CD8-positive, alpha-beta memory T cell (primary cell): ENCODE results near the gene BCL2L13. TPM values are rescaled to one million over a fixed set of nuclear protein-coding genes. Genes with fewer than 3 reads are reported as not detected.
"Not testable (repeated sequence)": the region's sequence is repeated elsewhere in the genome, so short reads cannot be mapped to it uniquely, and the experiment has no call there.

ENCODE experiments used
- CTCF ChIA-PET: fragments of 350-600 bp; sonication (Branson Sonifier 250); formaldehyde crosslinking; loops from one replicate; lab custom pipeline; 2021; ENCODE audit warnings: antibody characterized with exemption; lab: Charles Lee
- POLR2A ChIA-PET: fragments of 350-600 bp; sonication (Branson Sonifier 250); formaldehyde crosslinking; loops from one replicate; lab custom pipeline; 2021; ENCODE audit warnings: antibody characterized with exemption; lab: Charles Lee
- DNase-seq, 5 donors: peaks; one replicate each; pipeline versions ENCODE4 v3.0.0 to v3.0.0-alpha.2; 2020 to 2022; ENCODE audit warnings: mixed read lengths in 1 of 5
- H3K27ac ChIP-seq: one replicate; pipeline ENCODE4 v1.7.0; 2013; ENCODE audit warnings: low read depth, mild to moderate bottlenecking, low read length, moderate library complexity
- H3K27me3 ChIP-seq: 2 replicates; pipeline ENCODE4 v1.7.0; 2013; ENCODE audit warnings: low read length, mild to moderate bottlenecking; ENCODE audit not compliant: insufficient read depth, poor library complexity, severe bottlenecking
- H3K36me3 ChIP-seq: 2 replicates; pipeline ENCODE4 v1.7.0; 2013; ENCODE audit warnings: mild to moderate bottlenecking, low read length, moderate library complexity; ENCODE audit not compliant: insufficient read depth
- H3K4me1 ChIP-seq: 2 replicates; pipeline ENCODE4 v1.7.0; 2013; ENCODE audit warnings: mild to moderate bottlenecking, low read length, moderate library complexity; ENCODE audit not compliant: insufficient read depth
- H3K4me3 ChIP-seq: 2 replicates; pipeline ENCODE4 v1.7.0; 2013; ENCODE audit warnings: mild to moderate bottlenecking, low read length
- H3K9me3 ChIP-seq: 2 replicates; pipeline ENCODE4 v1.7.0; 2013; ENCODE audit warnings: mild to moderate bottlenecking, low read length
- H3K27ac Mint-ChIP-seq, 8 donors: one replicate each; pipeline ENCODE4 v1.8.0; 2020 to 2021; ENCODE audit warnings: mixed read lengths in 8 of 8, mild to moderate bottlenecking in 6 of 8, inconsistent platforms in 3 of 8, moderate library complexity in 3 of 8
- H3K27me3 Mint-ChIP-seq, 2 donors: one replicate each; pipeline ENCODE4 v1.8.0; 2020 to 2021; ENCODE audit warnings: mixed read lengths in 2 of 2, mild to moderate bottlenecking in 1 of 2, moderate library complexity in 1 of 2
- H3K36me3 Mint-ChIP-seq, 3 donors: one replicate each; pipeline ENCODE4 v1.8.0; 2020 to 2021; ENCODE audit warnings: mixed read lengths in 3 of 3, inconsistent platforms in 1 of 3, mild to moderate bottlenecking in 1 of 3
- H3K4me1 Mint-ChIP-seq, 3 donors: one replicate each; pipeline ENCODE4 v1.8.0; 2020 to 2021; ENCODE audit warnings: mixed read lengths in 3 of 3, inconsistent platforms in 1 of 3, mild to moderate bottlenecking in 1 of 3
- H3K4me3 Mint-ChIP-seq, 7 donors: one replicate each; pipeline ENCODE4 v1.8.0; 2020 to 2021; ENCODE audit warnings: mixed read lengths in 7 of 7, mild to moderate bottlenecking in 6 of 7, moderate library complexity in 4 of 7, inconsistent platforms in 2 of 7
- H3K9me3 Mint-ChIP-seq, 5 donors: one replicate each; pipeline ENCODE4 v1.8.0; 2020 to 2022; ENCODE audit warnings: mixed read lengths in 5 of 5, mild to moderate bottlenecking in 3 of 5, moderate library complexity in 2 of 5, inconsistent platforms in 1 of 5
- polyA plus RNA-seq: library from polyadenylated mRNA; unstranded; fragments of 300-500 nt; fragmentation: Illumina TruSeq; gene quantifications from one replicate; pipeline ENCODE4 v1.2.3, GENCODE V29; 2021
- total RNA-seq, 2 experiments: library from RNA; stranded (reverse); gene quantifications; one replicate each; pipeline ENCODE4 v1.2.3, GENCODE V29; 2021

The BCL2L13 gene
- total and polyA plus RNA-seq, 3 experiments from 2014 or later, result 39.8 to 41.1 (median 40.1) TPM

DNA sequence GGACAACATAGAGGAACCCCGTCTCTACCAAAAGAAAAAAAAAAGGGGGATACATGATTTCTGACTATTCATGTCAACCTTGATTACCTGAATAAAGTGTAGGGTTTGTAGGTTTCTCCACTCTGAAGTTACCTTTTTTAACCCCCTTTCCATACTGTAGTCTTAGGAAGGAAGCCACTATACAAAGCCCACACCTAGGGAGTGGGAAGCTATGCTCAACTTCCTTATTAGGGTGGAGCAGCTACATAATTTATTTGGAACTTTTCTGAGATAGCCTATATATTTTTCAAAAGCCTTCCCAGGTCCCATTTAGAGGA lies 9.4 kb upstream of the BCL2L13 start:
- Histone ChIP-seq H3K36me3 (no peaks in the 10 kb centered on the region), H3K27ac (peak overlapping the region; percentile 99), H3K4me3 (peak overlapping the region; percentile 100), H3K27me3 (no peaks in the 10 kb centered on the region), H3K4me1 (peaks cover 18% of the 10 kb centered on the region), H3K9me3 (no peaks in the 10 kb centered on the region)
- Mint-ChIP-seq H3K4me3 (peak overlapping the region; percentile 93 to 99 (median 98)), H3K4me1 (peaks cover 19 to 39% (median 35%) of the 10 kb centered on the region in 3 donors), H3K27ac (peak overlapping the region; percentile 95 to 99 (median 99)), H3K36me3 (peaks cover 0 to 25% (median 0%) of the 10 kb centered on the region in 3 donors), H3K9me3 (no peaks in the 10 kb centered on the region), H3K27me3 (no peaks in the 10 kb centered on the region)
- no peak for DNase-seq
- CTCF ChIA-PET, result no interaction called here
- POLR2A ChIA-PET, result no interaction called here

DNA sequence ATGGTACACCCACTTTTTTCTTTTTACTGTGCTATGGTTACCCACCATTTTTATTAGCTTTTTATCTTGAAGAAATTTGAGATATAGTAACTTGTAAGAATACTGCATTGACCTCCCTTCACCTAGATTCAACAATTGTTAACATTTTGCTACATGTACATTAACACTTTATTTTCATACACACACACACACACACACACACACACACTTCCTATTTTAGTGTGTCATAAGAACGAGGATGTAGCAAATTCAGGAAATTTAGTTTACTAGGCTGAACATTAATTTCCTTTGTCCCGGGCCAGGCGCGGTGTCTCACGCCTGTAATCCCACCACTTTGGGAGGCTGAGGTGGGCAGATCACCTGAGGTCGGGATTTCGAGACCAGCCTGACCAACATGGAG lies 8.9 kb upstream of the BCL2L13 start:
- peaks cover 0 to 23% (median 0%) of the 10 kb centered on the region in 3 donors for H3K36me3 Mint-ChIP-seq
- no peaks in the 10 kb centered on the region for H3K27me3 Mint-ChIP-seq
- H3K27ac Mint-ChIP-seq, result peak overlapping the region in 5 of 8 donors; percentile 63 to 99 (median 97)
- H3K4me1 ChIP-seq, result peaks cover 18% of the 10 kb centered on the region
- peak overlapping the region; percentile 99 for H3K27ac ChIP-seq
- no peaks in the 10 kb centered on the region for H3K27me3 ChIP-seq
- no peaks in the 10 kb centered on the region for H3K9me3 Mint-ChIP-seq
- ChIA-PET CTCF (no interaction called here), POLR2A (no interaction called here)
- peak overlapping the region; percentile 20 to 99 (median 97) for H3K4me3 Mint-ChIP-seq
- DNase-seq, result no peak
- H3K4me1 Mint-ChIP-seq, result peaks cover 19 to 37% (median 31%) of the 10 kb centered on the region in 3 donors
- no peaks in the 10 kb centered on the region for H3K9me3 ChIP-seq
- H3K4me3 ChIP-seq, result no peak overlapping the region
- H3K36me3 ChIP-seq, result no peaks in the 10 kb centered on the region

DNA sequence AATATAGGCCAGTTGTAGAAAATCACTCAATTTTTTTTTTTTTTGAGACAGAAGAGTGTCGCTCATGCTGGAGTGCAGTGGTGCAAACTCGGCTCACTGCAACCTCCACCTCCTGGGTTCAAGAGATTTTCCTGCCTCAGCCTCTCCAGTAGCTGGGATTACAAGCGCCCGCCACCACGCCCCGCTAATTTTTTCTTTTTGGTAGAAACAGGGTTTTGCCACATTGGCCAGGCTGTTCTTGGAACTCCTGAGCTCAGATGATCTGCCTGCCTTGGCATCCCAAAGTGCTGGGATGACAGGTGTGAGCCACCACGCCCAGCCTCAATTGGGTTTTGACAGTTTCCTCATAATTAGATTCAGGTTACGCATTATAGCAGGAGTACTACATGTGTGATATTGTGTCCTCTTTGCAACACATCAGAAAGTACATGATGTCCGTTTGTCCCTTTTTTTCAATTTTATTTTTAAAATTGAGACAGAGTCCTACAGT lies 7.4 kb upstream of the BCL2L13 start:
- peaks cover 18% of the 10 kb centered on the region for H3K4me1 ChIP-seq
- peak overlapping the region in 3 of 7 donors; percentile 7 to 63 (median 32) for H3K4me3 Mint-ChIP-seq
- H3K27me3 ChIP-seq, result no peaks in the 10 kb centered on the region
- no peaks in the 10 kb centered on the region for H3K9me3 ChIP-seq
- H3K9me3 Mint-ChIP-seq, result no peaks in the 10 kb centered on the region
- peaks cover 8 to 24% (median 18%) of the 10 kb centered on the region in 3 donors for H3K4me1 Mint-ChIP-seq
- H3K4me3 ChIP-seq, result no peak overlapping the region
- no peak overlapping the region for H3K27ac ChIP-seq
- no peaks in the 10 kb centered on the region for H3K36me3 ChIP-seq
- H3K27ac Mint-ChIP-seq, result peak overlapping the region in 2 of 8 donors; percentile 12 to 67
- H3K27me3 Mint-ChIP-seq, result no peaks in the 10 kb centered on the region
- CTCF ChIA-PET, result no interaction called here
- H3K36me3 Mint-ChIP-seq, result peaks cover 0 to 11% (median 0%) of the 10 kb centered on the region in 3 donors
- no peak for DNase-seq
- POLR2A ChIA-PET, result no interaction called here

DNA sequence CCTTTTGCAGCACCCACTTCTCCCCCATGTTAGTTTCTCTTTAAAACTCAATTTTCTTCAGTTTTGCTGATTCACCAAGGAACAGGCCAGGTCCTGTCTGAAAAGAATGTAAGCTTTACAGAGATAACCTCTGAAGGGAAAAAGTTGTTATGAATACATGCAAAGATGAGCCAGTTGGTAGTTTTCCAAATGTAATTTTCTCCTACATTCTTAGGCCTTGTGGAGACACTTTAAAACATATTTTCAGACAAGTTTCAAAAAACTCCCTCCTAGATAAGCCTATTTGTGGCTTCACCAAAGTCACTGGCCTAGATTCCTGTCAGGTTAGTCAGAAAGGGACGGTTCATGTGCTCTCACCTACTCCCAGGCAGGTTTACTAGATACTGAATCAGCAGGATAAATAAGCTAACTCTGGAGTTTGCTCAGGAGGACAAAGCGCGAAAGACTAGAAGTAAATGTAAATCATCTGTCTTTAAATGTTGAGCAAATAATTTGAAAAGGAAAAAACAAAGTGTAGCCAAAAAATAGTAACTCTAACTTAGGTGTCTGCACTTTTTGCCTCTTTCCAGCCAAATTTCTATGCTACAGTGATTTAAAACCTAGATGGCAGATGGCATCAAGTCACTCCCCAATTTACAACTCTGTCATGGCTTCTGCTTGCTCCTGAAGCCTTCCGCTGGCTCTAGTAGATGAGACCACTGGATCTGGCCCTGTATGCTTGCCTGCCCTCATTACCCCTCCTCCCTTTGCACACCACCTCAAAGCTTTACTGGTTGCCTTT lies 5.2 kb upstream of the BCL2L13 start:
- H3K9me3 Mint-ChIP-seq, result no peaks in the 10 kb centered on the region
- Histone ChIP-seq H3K9me3 (no peaks in the 10 kb centered on the region), H3K4me1 (peaks cover 17% of the 10 kb centered on the region), H3K36me3 (no peaks in the 10 kb centered on the region), H3K4me3 (no peak overlapping the region), H3K27ac (peak overlapping the region; percentile 82), H3K27me3 (no peaks in the 10 kb centered on the region)
- H3K4me3 Mint-ChIP-seq, result peak overlapping the region in 1 of 7 donors; percentile 60
- peak overlapping the region in 2 of 8 donors; percentile 5 to 73 for H3K27ac Mint-ChIP-seq
- no peak for DNase-seq
- POLR2A ChIA-PET, result no interaction called here
- H3K36me3 Mint-ChIP-seq, result peaks cover 0 to 10% (median 0%) of the 10 kb centered on the region in 3 donors
- CTCF ChIA-PET, result no interaction called here
- peaks cover 13 to 23% (median 23%) of the 10 kb centered on the region in 3 donors for H3K4me1 Mint-ChIP-seq
- H3K27me3 Mint-ChIP-seq, result no peaks in the 10 kb centered on the region

DNA sequence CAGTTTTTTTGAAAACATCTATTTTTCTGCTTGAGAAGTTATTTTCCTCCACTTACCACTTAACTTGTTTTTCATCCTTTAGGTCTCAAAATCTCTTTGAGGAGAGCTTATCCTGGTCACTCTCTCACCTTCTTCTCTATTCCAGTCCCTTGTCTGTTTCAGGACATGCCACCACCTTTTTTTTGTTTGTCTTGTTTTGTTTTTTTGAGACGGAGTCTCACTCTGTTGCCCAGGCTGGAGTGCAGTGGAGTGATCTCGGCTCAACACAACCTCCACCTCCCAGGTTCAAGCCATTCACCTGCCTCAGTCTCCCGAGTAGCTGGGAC lies 4.6 kb upstream of the BCL2L13 start:
- ChIA-PET CTCF (no interaction called here), POLR2A (no interaction called here)
- Histone ChIP-seq H3K36me3 (no peaks in the 10 kb centered on the region), H3K4me1 (peaks cover 16% of the 10 kb centered on the region), H3K9me3 (no peaks in the 10 kb centered on the region), H3K4me3 (no peak overlapping the region), H3K27ac (peak overlapping the region; percentile 82), H3K27me3 (no peaks in the 10 kb centered on the region)
- Mint-ChIP-seq H3K9me3 (no peaks in the 10 kb centered on the region), H3K4me1 (peaks cover 8 to 21% (median 18%) of the 10 kb centered on the region in 3 donors), H3K36me3 (peaks cover 0 to 9% (median 0%) of the 10 kb centered on the region in 3 donors), H3K27me3 (peaks cover 0 to 2% of the 10 kb centered on the region in 2 donors), H3K4me3 (peak overlapping the region in 1 of 7 donors; percentile 24), H3K27ac (peak overlapping the region in 1 of 8 donors; percentile 73)
- no peak for DNase-seq

DNA sequence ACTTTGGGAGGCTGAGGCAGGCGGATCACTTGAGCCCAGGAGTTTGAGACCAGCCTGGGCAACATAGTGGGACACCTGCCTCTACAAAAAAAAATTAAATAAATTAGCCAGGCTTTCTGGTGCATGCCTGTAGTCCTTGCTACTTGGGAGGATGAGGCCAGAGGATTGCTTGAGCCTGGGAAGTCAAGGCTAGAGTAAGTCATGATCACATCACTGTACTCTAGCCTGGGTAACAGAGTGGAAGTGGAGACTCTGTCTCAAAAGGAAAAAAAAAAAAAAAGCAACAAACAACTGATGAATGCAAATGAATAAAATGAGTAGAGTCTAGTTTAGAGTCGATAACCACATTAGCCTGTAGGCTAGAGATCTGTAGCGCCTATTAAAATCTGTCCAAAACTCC lies 3.9 kb upstream of the BCL2L13 start:
- Mint-ChIP-seq H3K27ac (no peak overlapping the region), H3K4me3 (peak overlapping the region in 1 of 7 donors; percentile 40), H3K4me1 (peaks cover 14 to 21% (median 18%) of the 10 kb centered on the region in 3 donors), H3K36me3 (peaks cover 0 to 14% (median 0%) of the 10 kb centered on the region in 3 donors), H3K9me3 (no peaks in the 10 kb centered on the region), H3K27me3 (peaks cover 0 to 2% of the 10 kb centered on the region in 2 donors)
- no peaks in the 10 kb centered on the region for H3K9me3 ChIP-seq
- H3K27ac ChIP-seq, result peak overlapping the region; percentile 82
- no peaks in the 10 kb centered on the region for H3K36me3 ChIP-seq
- DNase-seq, result no peak
- POLR2A ChIA-PET, result no interaction called here
- no peak overlapping the region for H3K4me3 ChIP-seq
- H3K4me1 ChIP-seq, result peaks cover 17% of the 10 kb centered on the region
- CTCF ChIA-PET, result no interaction called here
- H3K27me3 ChIP-seq, result no peaks in the 10 kb centered on the region

- H3K9me3 Mint-ChIP-seq, H3K27ac Mint-ChIP-seq, POLR2A ChIA-PET, H3K27ac ChIP-seq, H3K9me3 ChIP-seq, H3K27me3 ChIP-seq, CTCF ChIA-PET, H3K4me3 ChIP-seq, H3K36me3 ChIP-seq, DNase-seq, H3K27me3 Mint-ChIP-seq: not testable (repeated sequence)
- peaks cover 0 to 21% (median 0%) of the 10 kb centered on the region in 3 donors for H3K36me3 Mint-ChIP-seq
- H3K4me1 Mint-ChIP-seq, result peaks cover 19 to 35% (median 24%) of the 10 kb centered on the region in 3 donors
- H3K4me1 ChIP-seq, result peaks cover 25% of the 10 kb centered on the region
- peak overlapping the region in 1 of 7 donors; percentile 32 for H3K4me3 Mint-ChIP-seq
Observed at GRCh38 chr22:17636850-17637249, 1.7 kb upstream of the BCL2L13 start.

DNA sequence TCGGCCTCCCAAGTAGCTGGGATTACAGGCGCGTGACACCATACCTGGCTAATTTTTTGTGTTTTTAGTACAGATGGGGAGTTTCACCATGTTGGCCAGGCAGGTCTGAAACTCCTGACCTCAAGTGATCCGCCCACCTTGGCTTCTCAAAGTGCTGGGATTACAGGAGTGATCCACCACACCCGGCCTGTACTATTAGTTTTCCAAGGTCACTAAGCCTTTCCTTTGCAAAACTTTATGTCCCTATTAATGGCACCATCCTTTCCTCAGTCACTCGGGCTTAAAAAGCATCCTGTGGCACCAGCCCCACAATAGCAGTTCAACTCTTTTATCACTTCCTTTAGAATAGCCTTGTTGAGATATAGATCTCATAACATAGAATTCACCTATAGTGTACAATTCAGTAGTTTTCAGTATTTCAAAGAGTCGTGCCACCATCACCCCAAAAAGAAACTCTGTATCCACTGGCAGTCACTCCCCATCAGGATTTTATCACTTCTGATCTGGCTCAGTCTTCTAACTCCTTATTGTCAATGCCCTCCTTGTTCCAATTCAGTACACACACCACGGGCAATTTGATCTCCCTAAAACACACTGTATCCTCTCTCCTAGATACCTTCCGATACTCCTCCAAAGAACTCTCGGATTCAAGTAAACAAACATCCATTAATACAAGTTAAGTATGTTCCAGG lies 921 bp upstream of the BCL2L13 start:
- ChIA-PET POLR2A (no interaction called here), CTCF (no interaction called here)
- H3K36me3 ChIP-seq, result no peaks in the 10 kb centered on the region
- peaks cover 0 to 21% (median 0%) of the 10 kb centered on the region in 3 donors for H3K36me3 Mint-ChIP-seq
- peaks cover 19 to 35% (median 24%) of the 10 kb centered on the region in 3 donors for H3K4me1 Mint-ChIP-seq
- peak overlapping the region; percentile 95 to 100 (median 98) for H3K27ac Mint-ChIP-seq
- H3K27me3 ChIP-seq, result no peaks in the 10 kb centered on the region
- no peak for DNase-seq
- H3K4me3 Mint-ChIP-seq, result peak overlapping the region; percentile 87 to 97 (median 89)
- H3K9me3 Mint-ChIP-seq, result no peaks in the 10 kb centered on the region
- peak overlapping the region; percentile 85 for H3K4me3 ChIP-seq
- peaks cover 0 to 2% of the 10 kb centered on the region in 2 donors for H3K27me3 Mint-ChIP-seq
- no peaks in the 10 kb centered on the region for H3K9me3 ChIP-seq
- peak overlapping the region; percentile 97 for H3K27ac ChIP-seq
- peaks cover 25% of the 10 kb centered on the region for H3K4me1 ChIP-seq
